NCI-H345 (cell line): Measurements from ENCODE around the gene SFXN4.
"Not testable (repeated sequence)": the region's sequence is repeated elsewhere in the genome, so short reads cannot be mapped to it uniquely, and the experiment has no call there.

Experiments used
- DNase-seq: peaks from one replicate; lab custom pipeline; 2025; lab: John Stamatoyannopoulos, UW

Gene SFXN4

DNA sequence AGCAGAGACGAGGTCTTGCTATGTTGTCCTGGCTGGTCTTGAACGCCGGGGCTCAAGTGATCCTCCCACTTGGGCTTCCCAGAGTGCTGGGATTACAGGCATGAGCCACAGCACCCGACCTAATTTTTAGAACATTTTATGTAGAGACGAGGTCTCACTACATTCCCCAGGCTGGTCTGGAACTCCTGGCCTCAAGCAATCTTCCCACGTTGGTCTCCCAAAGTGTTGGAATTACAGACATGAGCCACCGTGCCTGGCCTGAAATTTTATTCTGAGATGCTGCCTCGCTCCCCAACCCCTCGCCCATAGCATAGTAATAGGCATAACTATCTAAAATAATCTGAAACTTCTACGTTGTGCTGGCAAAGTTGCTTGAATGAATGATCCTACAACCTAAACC is 21.9 kb downstream of the SFXN4 start:
- no peak for DNase-seq

DNA sequence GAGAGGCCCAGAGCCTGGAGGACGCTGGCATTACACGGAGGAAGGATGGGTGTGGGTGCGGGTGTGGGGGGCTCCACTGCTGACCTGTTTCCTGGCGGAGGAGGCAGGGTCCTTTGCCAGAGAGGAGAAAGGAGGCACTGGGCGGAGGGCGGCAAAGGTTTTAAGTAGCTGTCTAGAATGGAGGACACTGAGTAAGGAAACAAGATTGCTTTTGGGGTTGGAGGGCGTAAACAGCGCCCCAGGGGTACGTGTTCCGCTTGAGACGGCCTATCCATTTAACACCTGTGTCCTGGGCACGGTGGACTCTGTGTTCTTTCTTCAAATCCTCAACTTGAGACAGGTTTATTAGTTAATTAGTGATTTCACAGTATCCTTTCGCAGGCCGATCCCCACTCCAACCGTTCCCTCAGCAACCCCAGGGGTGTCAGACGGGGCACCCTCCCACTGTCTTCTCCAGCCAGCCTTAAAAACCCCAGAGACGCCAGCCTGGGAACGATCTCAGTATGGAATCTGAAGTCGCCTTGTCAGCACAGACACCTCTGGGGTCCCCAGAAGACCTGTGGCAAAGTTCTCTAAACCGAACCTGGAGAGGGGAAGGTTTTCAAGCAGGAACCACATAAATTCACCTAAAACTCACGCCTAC is 24.8 kb downstream of the SFXN4 start:
- DNase-seq, result no peak

DNA sequence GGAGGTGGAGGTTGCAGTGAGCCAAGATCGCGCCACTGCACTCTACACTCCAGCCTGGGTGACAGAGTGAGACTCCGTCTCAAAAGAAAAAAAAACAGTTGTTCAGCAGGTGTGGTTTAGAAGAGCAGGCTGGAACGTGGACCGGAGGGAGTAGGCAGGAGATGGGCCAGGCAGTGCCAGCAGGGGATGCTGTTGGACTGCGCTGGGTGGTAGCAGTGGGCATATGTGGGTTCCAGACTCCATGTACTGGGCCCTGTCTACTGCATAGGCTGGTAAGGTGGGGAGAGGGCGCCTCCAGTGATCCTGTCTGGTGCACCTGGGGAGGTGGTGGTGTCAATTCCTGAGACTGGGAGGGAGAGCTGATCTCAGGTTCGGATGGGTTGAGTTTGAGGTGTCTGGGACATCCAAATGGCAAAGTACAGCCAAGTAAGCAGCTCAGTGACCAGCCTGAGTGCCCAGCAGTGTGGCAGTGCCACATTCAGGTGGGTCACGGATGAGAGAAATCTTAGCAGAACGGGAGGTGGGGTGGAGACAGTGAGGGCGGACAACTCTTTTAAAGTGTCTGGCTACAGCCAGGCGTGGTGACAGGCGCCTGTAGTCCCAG is 25.9 kb downstream of the SFXN4 start:
- DNase-seq, result peak; percentile 1

DNA sequence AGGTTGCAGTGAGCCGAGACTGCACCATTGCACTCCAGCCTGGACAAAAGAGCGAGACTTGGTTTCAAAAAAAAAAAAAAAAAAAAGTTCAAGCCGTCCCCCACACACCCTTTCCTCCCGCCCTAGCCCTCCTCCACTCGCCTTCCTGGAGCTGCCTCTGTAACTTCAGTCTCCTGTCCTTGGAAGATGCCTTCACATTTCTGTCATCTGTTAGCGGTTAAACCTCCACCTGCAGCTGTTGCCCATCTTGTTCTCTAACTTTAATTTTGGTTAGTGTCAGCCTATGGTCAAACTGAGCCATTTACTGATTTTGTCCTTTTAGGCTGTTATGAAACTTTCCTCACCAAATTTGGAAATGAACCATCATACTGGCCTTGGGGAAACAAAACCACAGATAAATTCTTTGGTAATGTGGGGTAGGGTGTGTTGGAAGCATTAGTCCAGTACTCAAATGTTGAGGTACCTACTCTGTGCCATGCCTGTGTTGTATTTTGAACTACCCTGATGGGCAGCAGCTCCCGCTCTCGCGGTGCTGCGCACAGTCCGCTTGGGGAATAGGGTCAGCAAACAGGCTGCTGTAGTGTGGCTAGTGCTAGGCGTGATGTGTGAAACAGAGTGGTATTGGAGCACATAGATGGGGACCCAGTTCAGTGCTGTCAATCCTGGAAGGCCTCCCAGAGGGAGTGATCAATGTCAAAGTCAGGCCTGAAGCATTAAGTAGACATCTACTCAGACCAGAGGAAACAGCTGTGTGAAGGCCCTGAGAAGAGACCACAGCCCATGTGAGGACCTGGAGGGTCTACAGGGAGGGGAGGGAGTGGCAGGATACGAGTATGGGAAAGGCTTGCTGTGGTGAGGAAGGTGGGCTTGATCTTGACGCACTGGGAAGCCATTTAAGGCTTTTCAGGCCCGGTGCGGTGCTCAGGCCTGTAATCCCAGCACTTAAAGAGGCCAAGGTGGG is 26.9 kb downstream of the SFXN4 start:
- no peak for DNase-seq

DNA sequence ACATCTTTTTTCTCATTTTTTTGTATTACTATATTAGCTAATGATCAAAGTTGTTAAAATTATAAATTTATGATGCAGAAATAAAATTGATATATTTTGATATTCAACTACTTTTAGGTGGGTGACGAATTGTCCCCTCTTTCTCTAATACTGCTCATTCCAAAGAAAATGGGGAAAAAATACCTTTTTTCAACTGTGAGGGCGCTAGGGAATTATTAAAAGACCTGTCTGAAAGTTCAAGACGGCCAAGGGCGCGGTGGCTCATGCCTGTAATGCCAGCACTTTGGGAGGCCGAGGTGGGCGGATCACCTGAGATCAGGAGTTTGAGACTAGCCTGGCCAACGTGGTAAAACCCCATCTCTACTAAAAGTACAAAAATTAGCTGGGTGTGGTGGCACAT is 27.6 kb downstream of the SFXN4 start:
- not testable (repeated sequence) for DNase-seq

GRCh38 chr10:119136084-119136483 is 29.4 kb downstream of the SFXN4 start:
- DNase-seq, result no peak

- DNase-seq, result no peak
Measured at GRCh38 chr10:119135513-119135881, 30.0 kb downstream of the SFXN4 start.

DNA sequence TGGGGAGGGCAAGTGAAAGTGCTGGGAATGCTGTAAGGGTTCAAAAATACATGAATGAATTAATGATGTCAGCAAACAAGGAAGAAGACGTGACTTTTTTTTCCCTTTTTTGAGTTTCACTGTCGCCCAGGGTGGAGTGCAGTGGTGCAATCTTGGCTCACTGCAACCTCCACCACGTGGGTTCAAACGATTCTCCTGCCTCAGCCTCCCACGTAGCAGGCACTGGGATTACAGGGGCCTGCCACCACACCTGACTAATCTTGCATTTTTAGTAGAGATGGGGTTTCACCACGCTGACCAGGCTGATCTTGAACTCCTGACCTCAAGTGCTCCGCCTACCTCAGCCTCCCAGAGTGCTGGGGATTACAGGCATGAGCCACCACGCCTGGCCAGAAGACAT is 31.6 kb downstream of the SFXN4 start:
- no peak for DNase-seq

DNA sequence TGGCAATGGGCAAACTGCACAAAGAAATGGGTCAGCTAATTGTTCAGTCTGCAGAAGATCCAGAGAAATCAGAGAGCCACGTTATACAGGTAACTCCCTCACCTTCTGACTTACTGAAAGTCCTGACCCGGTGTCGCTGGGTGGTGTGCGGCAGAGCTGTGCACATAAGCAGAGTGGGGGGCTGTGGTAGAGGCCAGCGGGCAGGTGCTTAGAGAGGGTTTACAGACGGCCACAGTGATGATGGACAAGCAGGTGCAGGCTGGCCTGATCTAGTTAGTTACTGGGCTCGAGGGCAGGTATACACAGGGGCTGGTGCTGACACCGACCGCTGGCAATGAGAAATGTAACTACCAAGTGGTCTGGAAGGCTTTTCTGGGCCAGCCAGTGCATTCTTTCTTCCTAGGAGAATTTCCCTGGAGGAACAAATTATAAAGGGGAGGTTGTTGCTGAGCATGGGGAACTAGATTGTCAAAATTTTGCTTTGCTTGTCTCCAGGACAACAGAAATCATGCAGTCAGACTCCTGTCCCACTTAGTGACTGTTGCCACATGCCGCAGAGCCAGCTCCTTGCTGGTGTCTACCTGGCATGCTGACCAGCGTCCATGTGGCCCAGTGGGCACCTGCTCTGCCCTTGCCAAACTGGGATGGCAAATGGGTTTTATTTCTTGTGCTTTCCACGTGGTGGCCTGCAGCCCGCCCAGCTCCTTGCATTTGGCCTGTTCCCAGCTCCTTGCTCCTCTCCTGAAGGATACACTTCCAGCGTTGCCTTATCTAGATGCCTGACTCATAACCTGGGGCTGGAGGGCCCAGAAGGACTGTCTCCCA is 32.8 kb downstream of the SFXN4 start:
- DNase-seq, result no peak

DNA sequence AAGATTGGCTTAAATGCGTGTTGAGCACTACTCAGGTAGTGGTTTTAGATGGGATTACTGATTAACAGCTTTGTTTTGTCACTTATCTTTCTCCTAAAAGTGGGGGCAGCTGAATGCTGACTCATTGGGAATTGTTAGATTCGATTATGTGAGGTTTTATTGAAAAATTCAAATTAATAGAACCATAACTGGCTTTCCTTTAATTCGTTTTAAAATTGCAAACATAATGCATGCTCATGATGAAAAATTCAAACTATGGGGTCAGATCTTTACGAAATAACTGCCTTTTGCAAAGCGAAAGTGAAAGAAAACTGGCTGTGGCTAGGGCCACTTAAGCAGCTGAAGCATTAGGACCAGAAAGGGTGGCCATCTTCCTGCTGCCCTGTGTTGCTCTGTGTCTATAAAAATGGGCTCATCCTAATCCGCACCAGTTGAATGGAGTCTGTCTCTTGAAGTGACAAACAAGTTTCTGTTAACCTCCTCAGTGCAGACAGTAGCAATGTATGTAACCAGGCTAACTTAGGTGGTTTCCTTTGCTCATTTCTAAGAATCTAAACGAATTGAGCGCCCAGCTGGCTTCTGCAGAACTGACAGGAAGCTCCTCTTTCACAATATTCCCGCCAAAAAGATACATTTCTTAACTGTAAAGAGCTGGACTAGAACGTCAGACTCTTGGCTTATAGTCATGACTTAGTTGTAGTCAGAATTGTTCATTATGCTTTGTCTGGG is 33.8 kb downstream of the SFXN4 start:
- DNase-seq, result no peak

GRCh38 chr10:119129721-119130120 is 35.8 kb downstream of the SFXN4 start:
- no peak for DNase-seq

- no peak for DNase-seq
Measured at GRCh38 chr10:119125942-119126341, 39.6 kb downstream of the SFXN4 start.

DNA sequence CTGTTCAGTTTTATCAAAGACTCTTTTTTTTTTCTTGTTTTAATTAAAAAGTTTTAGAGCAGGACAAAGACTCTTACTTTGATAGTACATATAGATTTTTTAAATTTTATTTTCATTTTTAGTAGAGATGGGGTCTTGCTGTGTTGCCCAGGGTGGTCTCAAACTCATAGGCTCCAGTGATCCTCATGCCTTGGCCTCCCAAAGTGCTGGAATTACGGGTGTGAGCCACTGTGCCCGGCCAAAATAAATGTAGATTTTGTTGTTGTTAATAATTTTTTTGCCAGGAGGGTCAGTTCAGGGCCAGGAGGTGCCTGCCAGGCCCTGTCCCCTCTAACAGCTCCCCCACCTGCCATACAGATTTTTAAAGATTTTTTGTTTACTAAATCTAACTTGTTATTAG is 44.6 kb downstream of the SFXN4 start:
- no peak for DNase-seq

DNA sequence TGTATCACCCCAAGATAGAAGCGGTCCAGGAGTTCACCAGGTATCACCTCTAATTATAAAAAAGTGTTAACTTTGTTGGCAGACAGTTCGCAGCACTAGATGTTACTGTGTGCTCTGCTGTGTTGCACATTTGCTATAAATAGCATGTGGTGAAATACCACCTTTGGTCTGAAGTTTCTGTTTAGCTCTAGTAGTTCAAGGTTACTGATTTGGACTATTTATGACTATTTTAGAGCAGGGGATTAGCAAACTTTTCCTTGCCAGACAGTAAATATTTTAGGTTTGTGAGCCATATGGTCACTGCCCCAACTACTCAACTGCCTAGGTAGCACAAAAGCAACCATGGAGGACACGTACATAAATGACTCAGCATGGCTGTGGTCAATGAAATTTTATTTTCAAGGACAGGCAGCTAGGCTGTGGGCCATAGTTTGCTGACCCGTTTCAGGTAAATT is 45.1 kb downstream of the SFXN4 start:
- DNase-seq, result no peak

GRCh38 chr10:119119400-119119799 is 46.1 kb downstream of the SFXN4 start:
- DNase-seq, result no peak

DNA sequence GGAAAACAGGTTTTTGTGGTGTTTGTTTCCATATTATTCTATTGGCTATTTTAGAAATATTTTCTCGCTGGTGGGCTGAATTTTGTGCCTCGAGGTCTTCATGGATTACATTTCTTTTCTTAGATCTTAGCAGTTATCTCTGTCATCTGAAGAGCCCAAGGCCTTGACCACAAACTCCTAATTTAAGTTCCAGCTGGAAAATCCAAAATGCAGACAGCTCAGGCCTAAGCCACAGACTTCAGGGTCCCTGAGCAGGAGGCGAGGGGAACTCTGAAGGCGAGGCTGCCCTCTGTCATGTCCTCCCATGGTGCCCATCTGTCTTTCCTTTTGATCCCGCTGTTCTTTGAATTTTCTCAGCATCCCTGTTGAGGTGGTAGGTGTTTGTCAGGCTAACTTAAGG is 47.3 kb downstream of the SFXN4 start:
- DNase-seq, result no peak

DNA sequence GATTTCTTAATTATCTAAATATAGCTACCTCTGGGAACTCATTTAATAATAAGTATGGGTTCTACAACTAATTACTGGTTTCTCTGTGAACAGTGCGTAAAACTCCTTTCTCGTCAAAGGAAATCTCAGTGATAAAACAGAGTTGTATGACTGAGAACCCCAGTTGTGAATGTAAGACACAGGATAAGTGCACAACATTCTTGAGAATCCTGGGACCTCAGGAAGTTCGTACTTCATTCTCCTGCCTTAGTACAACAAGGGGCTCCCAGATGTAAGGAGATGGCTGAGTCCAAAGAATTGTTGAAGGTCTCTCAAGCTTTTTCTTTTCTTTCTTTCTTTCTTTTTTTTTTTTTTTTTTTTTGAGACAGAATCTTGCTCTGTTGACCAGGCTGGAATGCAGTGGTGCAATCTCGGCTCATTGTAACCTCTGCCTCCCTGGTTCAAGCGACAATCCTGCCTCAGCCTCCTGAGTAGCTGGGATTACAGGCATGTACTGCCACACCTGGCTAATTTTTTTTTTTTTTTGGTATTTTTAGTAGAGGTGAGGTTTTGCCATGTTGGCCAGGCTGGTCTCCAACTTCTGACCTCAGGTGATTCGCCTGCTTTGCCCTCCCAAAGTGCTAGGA is 49.1 kb downstream of the SFXN4 start:
- no peak for DNase-seq

DNA sequence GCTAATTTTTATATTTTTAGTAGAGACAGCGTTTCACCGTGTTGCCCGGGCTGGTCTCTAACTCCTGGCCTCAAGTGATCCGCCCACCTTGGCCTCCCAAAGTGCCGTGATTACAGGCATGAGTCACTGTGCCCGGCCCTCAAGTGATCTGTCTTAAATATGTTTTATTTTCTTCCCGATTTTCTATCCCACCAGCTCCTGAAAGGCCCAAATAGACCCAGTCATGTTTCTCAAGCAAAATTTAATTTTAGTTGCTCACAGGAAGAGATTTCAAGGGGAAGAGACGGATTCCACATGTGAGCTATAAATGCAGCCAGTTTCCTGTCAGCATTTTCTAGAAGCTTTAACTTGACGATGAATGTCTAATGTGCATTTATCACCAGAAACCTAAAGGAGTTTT is 49.6 kb downstream of the SFXN4 start:
- DNase-seq, result no peak

GRCh38 chr10:119113751-119114732 is 51.5 kb downstream of the SFXN4 start:
- DNase-seq, result no peak

DNA sequence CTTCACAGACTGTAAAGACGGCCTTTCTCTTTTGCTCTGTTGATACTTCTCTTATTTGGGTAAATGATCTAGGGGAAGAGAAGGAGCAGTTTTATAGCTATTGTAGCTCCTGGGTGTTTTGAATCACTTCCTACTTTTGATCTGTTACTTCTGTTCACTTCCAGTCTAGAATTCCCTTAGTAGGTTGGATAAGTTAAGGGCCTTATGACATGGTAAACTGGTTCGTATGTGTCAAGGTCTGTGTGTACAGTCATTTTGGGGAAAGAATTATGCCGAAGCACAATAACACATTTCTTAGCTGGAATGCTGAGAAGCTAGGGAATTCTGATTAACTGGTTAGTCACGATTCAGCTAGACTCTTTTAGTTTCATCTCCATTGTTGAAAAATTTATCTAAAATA is 53.5 kb downstream of the SFXN4 start:
- DNase-seq, result no peak
